ENCODE data around the gene RCN1. TPM values are rescaled to one million over a fixed set of nuclear protein-coding genes. Genes with fewer than 3 reads are reported as not detected.

RCN1 gene
- total RNA-seq, 1 donor = 405 TPM

GRCh38 chr11:32080361-32080980 is 10.4 kb upstream of the RCN1 start:
- Histone ChIP-seq H3K79me2 (ENCODE audit: insufficient read depth, low read length) (no peaks in the 10 kb centered on the region), H3K9me3 (ENCODE audit: low read depth, low read length) (no peaks in the 10 kb centered on the region), H3K27ac (ENCODE audit: low read depth, low read length) (no peak overlapping the region), H4K20me1 (ENCODE audit: insufficient read depth, low read length) (no peaks in the 10 kb centered on the region), H3K4me3 (ENCODE audit: insufficient read depth, low read length) (no peak overlapping the region), H3K4me2 (ENCODE audit: insufficient read depth, low read length) (no peak overlapping the region), H3K27me3 (ENCODE audit: insufficient read depth, low read length) (no peaks in the 10 kb centered on the region), H2AFZ (ENCODE audit: low read length) (no peak overlapping the region), H3K4me1 (ENCODE audit: insufficient read depth, low read length) (peaks cover 6% of the 10 kb centered on the region), H3K36me3 (ENCODE audit: insufficient read depth, low read length) (no peaks in the 10 kb centered on the region)
- no peak for TF ChIP-seq CTCF (IDR thresholded peaks at IDR 0.05; ENCODE audit: extremely low read depth, low read depth, low read length)
- no peak for DNase-seq (ENCODE audit: insufficient read length, low spot score, missing footprints)

GRCh38 chr11:32081129-32081641 is 9.7 kb upstream of the RCN1 start:
- Histone ChIP-seq H3K79me2 (ENCODE audit: insufficient read depth, low read length) (no peaks in the 10 kb centered on the region), H3K27ac (ENCODE audit: low read depth, low read length) (peak overlapping the region; percentile 15), H3K4me1 (ENCODE audit: insufficient read depth, low read length) (peaks cover 6% of the 10 kb centered on the region), H3K9me3 (ENCODE audit: low read depth, low read length) (no peaks in the 10 kb centered on the region), H4K20me1 (ENCODE audit: insufficient read depth, low read length) (no peaks in the 10 kb centered on the region), H3K27me3 (ENCODE audit: insufficient read depth, low read length) (no peaks in the 10 kb centered on the region), H3K4me2 (ENCODE audit: insufficient read depth, low read length) (no peak overlapping the region), H3K36me3 (ENCODE audit: insufficient read depth, low read length) (no peaks in the 10 kb centered on the region), H3K4me3 (ENCODE audit: insufficient read depth, low read length) (no peak overlapping the region), H2AFZ (ENCODE audit: low read length) (peak overlapping the region; percentile 46)
- no peak for DNase-seq (ENCODE audit: insufficient read length, low spot score, missing footprints)
- TF ChIP-seq CTCF (IDR thresholded peaks at IDR 0.05; ENCODE audit: extremely low read depth, low read depth, low read length) = no peak

DNA sequence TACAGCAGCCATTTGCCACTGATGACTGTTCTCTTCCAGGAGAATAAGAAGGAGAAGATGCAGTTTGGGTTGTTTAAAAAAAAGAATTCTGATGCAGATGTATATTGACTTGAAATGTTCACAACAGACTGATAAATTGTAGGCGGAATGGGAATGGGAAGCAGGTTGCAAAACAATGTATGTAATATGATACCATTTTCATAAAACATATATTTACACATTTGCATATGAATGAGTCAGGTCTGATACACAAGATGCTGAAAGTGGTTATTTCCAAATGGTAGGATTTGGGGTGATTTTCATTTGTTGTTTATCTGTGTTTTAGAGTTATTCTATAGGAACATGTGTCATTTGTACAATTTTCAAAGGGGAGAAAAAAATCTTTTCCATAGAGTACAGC is 9.0 kb upstream of the RCN1 start:
- Histone ChIP-seq H3K9me3 (ENCODE audit: low read depth, low read length) (no peaks in the 10 kb centered on the region), H3K4me2 (ENCODE audit: insufficient read depth, low read length) (no peak overlapping the region), H3K27me3 (ENCODE audit: insufficient read depth, low read length) (no peaks in the 10 kb centered on the region), H4K20me1 (ENCODE audit: insufficient read depth, low read length) (no peaks in the 10 kb centered on the region), H3K27ac (ENCODE audit: low read depth, low read length) (no peak overlapping the region), H3K36me3 (ENCODE audit: insufficient read depth, low read length) (no peaks in the 10 kb centered on the region), H3K4me1 (ENCODE audit: insufficient read depth, low read length) (peaks cover 7% of the 10 kb centered on the region), H3K4me3 (ENCODE audit: insufficient read depth, low read length) (no peak overlapping the region), H3K79me2 (ENCODE audit: insufficient read depth, low read length) (no peaks in the 10 kb centered on the region), H2AFZ (ENCODE audit: low read length) (no peak overlapping the region)
- no peak for DNase-seq (ENCODE audit: insufficient read length, low spot score, missing footprints)
- TF ChIP-seq CTCF (IDR thresholded peaks at IDR 0.05; ENCODE audit: extremely low read depth, low read depth, low read length) = no peak

DNA sequence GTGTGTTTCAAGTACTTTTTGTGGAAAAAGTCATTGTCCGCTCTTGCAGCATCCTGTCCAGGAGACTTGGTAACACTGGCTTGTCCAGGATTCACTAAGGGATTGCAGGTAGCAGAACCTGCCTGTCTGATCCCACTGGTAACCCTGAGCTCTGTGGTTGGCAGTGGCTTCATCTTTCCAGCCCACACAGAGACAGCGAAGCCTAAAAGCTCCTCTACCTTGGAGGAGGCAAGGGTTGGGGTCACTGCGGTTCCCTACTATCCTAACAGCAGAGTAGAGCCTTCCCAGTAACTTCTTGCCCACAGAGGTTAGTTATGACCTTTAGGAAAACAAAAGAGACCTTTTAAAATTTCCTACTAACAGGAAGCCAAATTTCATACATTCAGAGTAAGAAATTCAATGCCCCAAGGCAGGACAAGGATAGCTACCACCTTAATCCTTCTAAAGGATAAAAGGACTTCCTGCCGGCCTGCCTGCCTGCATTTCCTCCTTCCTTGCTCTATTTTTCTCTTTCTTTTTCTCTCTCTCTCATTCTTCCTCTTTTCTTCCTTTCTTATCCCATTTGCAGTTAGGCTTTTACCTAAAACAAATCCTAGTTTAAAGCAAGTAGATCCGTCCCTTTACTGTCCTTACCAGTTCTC is 8.4 kb upstream of the RCN1 start:
- DNase-seq (ENCODE audit: insufficient read length, low spot score, missing footprints) = no peak

More for the DNA sequence above, 8.4 kb upstream of the RCN1 start:
- Histone ChIP-seq H3K27me3 (ENCODE audit: insufficient read depth, low read length) (no peaks in the 10 kb centered on the region), H3K27ac (ENCODE audit: low read depth, low read length) (no peak overlapping the region), H3K4me2 (ENCODE audit: insufficient read depth, low read length) (no peak overlapping the region), H3K36me3 (ENCODE audit: insufficient read depth, low read length) (no peaks in the 10 kb centered on the region), H3K4me3 (ENCODE audit: insufficient read depth, low read length) (no peak overlapping the region), H3K79me2 (ENCODE audit: insufficient read depth, low read length) (no peaks in the 10 kb centered on the region), H3K9me3 (ENCODE audit: low read depth, low read length) (no peaks in the 10 kb centered on the region), H4K20me1 (ENCODE audit: insufficient read depth, low read length) (no peaks in the 10 kb centered on the region), H3K4me1 (ENCODE audit: insufficient read depth, low read length) (peaks cover 13% of the 10 kb centered on the region), H2AFZ (ENCODE audit: low read length) (no peak overlapping the region)
- no peak for TF ChIP-seq CTCF (IDR thresholded peaks at IDR 0.05; ENCODE audit: extremely low read depth, low read depth, low read length)
